HEK293T (cell line): ENCODE measurements around the gene XG.
"Not testable (repeated sequence)": the region's sequence is repeated elsewhere in the genome, so short reads cannot be mapped to it uniquely, and the experiment has no call there.

Source experiments
- CTCF ChIA-PET: fragments of 350-600 bp; formaldehyde crosslinking; extraction: SDS; loops from one replicate; lab custom pipeline; 2021; ENCODE audit warnings: antibody characterized with exemption, inconsistent platforms; lab: Yijun Ruan, JAX
- POLR2A ChIA-PET: fragments of 350-600 bp; formaldehyde crosslinking; extraction: SDS; loops from one replicate; lab custom pipeline; 2020; ENCODE audit warnings: antibody characterized with exemption, inconsistent platforms; lab: Yijun Ruan, JAX
- DNase-seq: peaks from one replicate; pipeline ENCODE4 v3.0.0; 2012; ENCODE audit warnings: mixed read lengths; ENCODE audit errors: extremely low spot score
- ARNT ChIP-seq: fragments of 450-650 bp; IDR thresholded peaks from 2 replicates; pipeline ENCODE4 v1.6.1; 2017; ENCODE audit warnings: mild to moderate bottlenecking
- BHLHE40 ChIP-seq: fragments of 450-650 bp; IDR thresholded peaks from 2 replicates; pipeline ENCODE4 v1.6.1; 2016; ENCODE audit warnings: mild to moderate bottlenecking, moderate library complexity, borderline replicate concordance
- CTBP1 ChIP-seq: fragments of 450-650 bp; IDR thresholded peaks from 2 replicates; pipeline ENCODE4 v1.6.1; 2016; ENCODE audit warnings: borderline replicate concordance
- ELF4 ChIP-seq: fragments of 450-650 bp; IDR thresholded peaks from 2 replicates; pipeline ENCODE4 v1.6.1; 2017; ENCODE audit warnings: antibody characterized with exemption
- FOXA1 ChIP-seq: fragments of 450-650 bp; IDR thresholded peaks from 2 replicates; pipeline ENCODE4 v1.6.1; 2016; ENCODE audit warnings: mild to moderate bottlenecking
- FOXK2 ChIP-seq: fragments of 450-650 bp; IDR thresholded peaks from 2 replicates; pipeline ENCODE4 v1.6.1; 2016; ENCODE audit warnings: mild to moderate bottlenecking
- FOXM1 ChIP-seq: fragments of 450-650 bp; IDR thresholded peaks from 2 replicates; pipeline ENCODE4 v1.6.1; 2017; ENCODE audit warnings: mild to moderate bottlenecking, borderline replicate concordance
- HDGF ChIP-seq: fragments of 450-650 bp; IDR thresholded peaks from 2 replicates; pipeline ENCODE4 v1.6.1; 2017; ENCODE audit warnings: antibody characterized with exemption, borderline replicate concordance
- L3MBTL2 ChIP-seq: fragments of 450-650 bp; conservative IDR thresholded peaks from 2 replicates; pipeline ENCODE4 v1.6.1; 2016; ENCODE audit warnings: mild to moderate bottlenecking
- LEF1 ChIP-seq: fragments of 450-650 bp; IDR thresholded peaks from 2 replicates; pipeline ENCODE4 v1.6.1; 2017; ENCODE audit warnings: mild to moderate bottlenecking, borderline replicate concordance
- NFRKB ChIP-seq: fragments of 450-650 bp; IDR thresholded peaks from 2 replicates; pipeline ENCODE4 v1.6.1; 2016; ENCODE audit warnings: mild to moderate bottlenecking, moderate library complexity
- SP1 ChIP-seq: fragments of 450-650 bp; IDR thresholded peaks from 2 replicates; pipeline ENCODE4 v1.6.1; 2017
- SUZ12 ChIP-seq: fragments of 450-650 bp; IDR thresholded peaks from 2 replicates; pipeline ENCODE4 v1.6.1; 2016; ENCODE audit warnings: mild to moderate bottlenecking
- TARDBP ChIP-seq: fragments of 450-650 bp; IDR thresholded peaks from 2 replicates; pipeline ENCODE4 v1.6.1; 2016
- ZNF384 ChIP-seq: fragments of 450-650 bp; IDR thresholded peaks from 2 replicates; pipeline ENCODE4 v1.6.1; 2016
- TF ChIP-seq, protein P1 (sequence below): fragments of 450-650 bp; IDR thresholded peaks from 2 replicates; pipeline ENCODE4 v1.6.1; 2016

Gene XG

DNA sequence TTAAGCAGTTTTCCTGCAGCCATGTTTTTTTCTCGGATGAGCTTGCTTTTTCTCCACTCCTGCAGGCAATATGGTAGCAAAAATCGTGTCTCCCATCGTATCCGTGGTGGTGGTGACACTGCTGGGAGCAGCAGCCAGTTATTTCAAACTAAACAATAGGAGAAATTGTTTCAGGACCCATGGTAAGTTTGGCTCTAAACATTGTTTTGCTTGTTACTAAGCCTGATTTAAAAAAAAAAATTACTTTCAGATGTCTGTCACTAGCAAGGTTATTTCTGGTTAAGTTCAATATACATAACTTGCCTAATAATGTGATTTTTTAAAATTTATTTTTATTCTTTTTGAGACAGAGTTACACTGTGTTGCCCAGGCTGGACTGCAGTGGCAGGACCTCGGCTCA lies 59.4 kb downstream of the XG start:
- DNase-seq, result no peak
- ChIA-PET CTCF (no interaction called here), POLR2A (no interaction called here)
- TF ChIP-seq ELF4, result no peak
- TF ChIP-seq NFRKB, result no peak
- TF ChIP-seq FOXA1, result no peak
- no peak for TF ChIP-seq SUZ12
- TF ChIP-seq ZNF384, result no peak
- TF ChIP-seq BHLHE40, result no peak
- no peak for TF ChIP-seq TARDBP
- no peak for TF ChIP-seq ARNT
- TF ChIP-seq, protein P1, sequence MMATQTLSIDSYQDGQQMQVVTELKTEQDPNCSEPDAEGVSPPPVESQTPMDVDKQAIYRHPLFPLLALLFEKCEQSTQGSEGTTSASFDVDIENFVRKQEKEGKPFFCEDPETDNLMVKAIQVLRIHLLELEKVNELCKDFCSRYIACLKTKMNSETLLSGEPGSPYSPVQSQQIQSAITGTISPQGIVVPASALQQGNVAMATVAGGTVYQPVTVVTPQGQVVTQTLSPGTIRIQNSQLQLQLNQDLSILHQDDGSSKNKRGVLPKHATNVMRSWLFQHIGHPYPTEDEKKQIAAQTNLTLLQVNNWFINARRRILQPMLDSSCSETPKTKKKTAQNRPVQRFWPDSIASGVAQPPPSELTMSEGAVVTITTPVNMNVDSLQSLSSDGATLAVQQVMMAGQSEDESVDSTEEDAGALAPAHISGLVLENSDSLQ, result no peak

DNA sequence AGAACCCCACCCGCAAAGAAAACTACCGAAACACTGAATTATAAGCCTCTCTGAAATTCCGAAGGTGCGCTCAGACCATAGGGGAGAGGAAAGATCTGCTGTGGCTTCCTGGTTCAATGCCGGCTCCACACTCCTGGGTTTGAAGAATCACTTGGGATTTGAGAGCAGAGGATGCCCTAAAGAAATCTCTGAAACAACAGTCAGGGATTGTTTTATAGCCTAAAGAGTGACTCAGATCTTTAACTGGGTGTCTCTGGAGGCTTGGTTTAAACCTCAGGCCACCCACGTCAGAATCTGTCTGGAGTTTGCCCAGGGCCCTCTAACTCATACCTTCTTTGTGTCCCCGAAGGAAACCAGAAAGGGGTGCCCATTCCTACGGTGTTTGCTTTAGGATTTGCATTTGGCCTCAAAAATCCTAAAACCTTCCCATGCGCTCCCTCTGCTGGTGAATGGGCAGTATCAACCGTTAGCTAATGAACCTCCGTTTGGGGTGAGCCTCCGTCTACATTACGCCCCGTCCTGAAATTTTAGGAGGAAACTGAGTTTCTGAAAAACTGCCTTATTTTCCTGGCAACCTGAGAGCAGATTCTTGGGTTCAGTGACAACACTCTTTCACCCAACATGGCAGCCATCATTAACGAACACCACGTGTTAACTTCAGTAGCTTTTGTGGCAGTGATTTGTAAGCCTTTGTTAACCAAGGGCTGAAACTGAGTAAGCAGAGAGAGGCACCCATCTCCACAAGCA lies 60.5 kb downstream of the XG start:
- POLR2A ChIA-PET, DNase-seq: not testable (repeated sequence)
- CTCF ChIA-PET, result interaction anchor here (0.7 kb wide), 1 partner anchor 12 kb away, joined by 3 read pairs; no protein-coding TSS in a partner anchor
- peak; percentile 80 for TF ChIP-seq L3MBTL2

DNA sequence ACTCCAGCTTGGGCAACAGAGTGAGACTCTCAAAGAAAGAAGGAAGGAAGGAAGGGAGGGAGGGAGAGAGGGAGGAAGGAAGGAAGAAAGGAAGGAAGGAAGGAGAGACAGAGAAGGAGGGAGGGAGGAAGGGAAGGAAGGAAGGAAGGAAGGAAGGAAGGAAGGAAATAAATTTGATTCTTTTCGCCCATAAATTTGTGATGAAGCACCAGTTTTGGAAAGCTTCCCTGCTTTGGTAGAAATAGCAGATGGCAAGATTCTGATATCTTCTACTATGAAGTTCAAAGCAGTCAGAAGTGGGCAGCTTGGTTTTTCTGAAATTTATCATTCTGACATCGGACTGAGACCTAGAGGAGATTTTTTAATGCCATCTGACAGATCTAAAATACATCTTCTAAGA lies 65.2 kb downstream of the XG start:
- TF ChIP-seq L3MBTL2, result no peak
- no peak for TF ChIP-seq TARDBP
- TF ChIP-seq HDGF, result no peak
- no peak for TF ChIP-seq SP1
- CTCF ChIA-PET, result no interaction called here
- POLR2A ChIA-PET, result no interaction called here
- no peak for DNase-seq

GRCh38 chrX:2819345-2820135 lies 67.7 kb downstream of the XG start:
- POLR2A ChIA-PET, result no interaction called here

GRCh38 chrX:2820136-2820771 lies 68.4 kb downstream of the XG start:
- no peak for TF ChIP-seq CTBP1
- TF ChIP-seq ZNF384, result no peak
- TF ChIP-seq ARNT, result no peak
- ChIA-PET POLR2A (no interaction called here), CTCF (interaction anchor here (1.7 to 1.8 kb wide), 2 partner anchors 14 to 19 kb away, joined by 5 to 6 read pairs; no protein-coding TSS in a partner anchor)
- DNase-seq, result no peak

More at GRCh38 chrX:2819345-2820135, 67.7 kb downstream of the XG start:
- no peak for TF ChIP-seq FOXA1
- no peak for TF ChIP-seq CTBP1
- TF ChIP-seq HDGF, result no peak
- TF ChIP-seq ELF4, result no peak
- no peak for TF ChIP-seq FOXM1
- TF ChIP-seq SP1, result no peak
- no peak for TF ChIP-seq BHLHE40
- TF ChIP-seq ZNF384, result 0 out of 2 replicates have a peak, but pooled peaks have one; percentile 7
- CTCF ChIA-PET, result interaction anchor here (0.7 to 1.8 kb wide), 5 partner anchors 11 to 294 kb away, joined by 4 to 6 read pairs (median 4); no protein-coding TSS in a partner anchor
- DNase-seq, result peak; percentile 59

DNA sequence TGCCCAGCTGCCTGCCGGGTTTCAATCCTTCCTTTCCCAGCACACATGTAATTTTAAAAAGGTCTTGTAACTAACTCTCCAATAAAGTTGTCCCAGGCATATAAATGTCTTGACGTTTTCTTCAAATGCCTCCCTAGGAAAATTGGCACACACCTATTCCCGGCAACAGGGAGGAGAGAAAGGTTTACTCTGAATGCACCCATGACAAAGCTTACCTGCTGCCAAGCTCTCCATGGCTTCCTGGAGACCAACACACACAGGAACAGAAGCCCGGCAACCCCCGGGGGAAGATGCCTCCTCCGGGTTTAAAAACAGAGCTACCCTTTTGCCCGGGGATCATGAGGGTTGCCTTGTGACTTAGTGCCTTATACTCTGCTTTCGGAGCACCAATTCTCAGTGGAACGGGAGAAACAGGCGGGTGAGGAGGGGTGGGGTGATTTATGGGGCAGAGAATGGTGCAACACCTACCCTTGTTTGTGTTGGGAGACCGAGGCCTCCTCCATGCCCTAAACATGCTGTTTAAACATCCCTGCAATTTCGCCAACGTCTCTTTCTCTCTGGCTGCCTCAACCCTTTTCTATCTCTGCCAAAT lies 72.1 kb downstream of the XG start:
- ChIA-PET POLR2A (no interaction called here), CTCF (no interaction called here)
- no peak for DNase-seq
- TF ChIP-seq, protein P1, result no peak
- TF ChIP-seq ELF4 (no peak), LEF1 (no peak), SUZ12 (no peak), ZNF384 (no peak), HDGF (no peak), FOXK2 (no peak)

- no peak for DNase-seq
- TF ChIP-seq, protein P1, result no peak
- no peak for TF ChIP-seq CTBP1
- TF ChIP-seq NFRKB, result no peak
- TF ChIP-seq FOXK2, result no peak
- no peak for TF ChIP-seq FOXA1
- TF ChIP-seq LEF1, result no peak
- TF ChIP-seq BHLHE40, result no peak
- TF ChIP-seq ELF4, result no peak
- TF ChIP-seq TARDBP, result no peak
- no peak for TF ChIP-seq FOXM1
- no peak for TF ChIP-seq L3MBTL2
- POLR2A ChIA-PET, result no interaction called here
- CTCF ChIA-PET, result no interaction called here
These were observed 73.0 kb downstream of the XG start for GRCh38 chrX:2824886-2825285.
